ENCODE data around the gene ZBTB17.

Gene ZBTB17

GRCh38 chr1:15939181-15940109 is 36.5 kb downstream of the ZBTB17 start:
- H3K79me1 ChIP-seq (replicated peaks; ENCODE audit: low read length, poor library complexity, severe bottlenecking): peaks cover 51% of the 10 kb centered on the region
- no peak overlapping the region for H2AFZ ChIP-seq (ENCODE audit: low read depth, low read length)
- H3K14ac ChIP-seq (ENCODE audit: low read length in 2 of 2): peak overlapping the region in 1 of 2 experiments; percentile 76
- H3K18ac ChIP-seq (ENCODE audit: low read depth in 1 of 2, low read length in 2 of 2): peak overlapping the region; percentile 21 to 73
- H2BK120ac ChIP-seq (ENCODE audit: low read depth, low read length): no peak overlapping the region
- H4K8ac ChIP-seq (ENCODE audit: low read length): no peak overlapping the region
- H3K4ac ChIP-seq (ENCODE audit: low read depth in 1 of 2, low read length in 2 of 2): peak overlapping the region in 1 of 2 experiments; percentile 46
- H3K4me1 ChIP-seq (ENCODE audit: control insufficient read depth, insufficient read depth, low read depth, low read length): peaks cover 22% of the 10 kb centered on the region
- H3K27ac ChIP-seq (ENCODE audit: low read length, poor library complexity, severe bottlenecking): peak overlapping the region; percentile 57
- H3K4me3 ChIP-seq (ENCODE audit: insufficient read depth in 1 of 2, low read depth in 1 of 2, low read length in 2 of 2): no peak overlapping the region
- 27% methylated on average over 14 of the region's 17 CpGs for WGBS
- no peak overlapping the region for H3K23ac ChIP-seq (ENCODE audit: low read length in 2 of 2)
- H4K91ac ChIP-seq (ENCODE audit: low read length): peak overlapping the region; percentile 84
- H3K36me3 ChIP-seq (ENCODE audit: control insufficient read depth in 1 of 2, insufficient read depth in 2 of 2, low read depth in 1 of 2, low read length in 2 of 2): peaks cover 85 to 94% of the 10 kb centered on the region in 2 experiments
- H3K4me2 ChIP-seq (ENCODE audit: low read length, poor library complexity, severe bottlenecking): no peak overlapping the region
- H2BK5ac ChIP-seq (ENCODE audit: low read depth, low read length, poor library complexity, severe bottlenecking): no peak overlapping the region
- peak; percentile 83 for DNase-seq
- no peak overlapping the region for H2AK5ac ChIP-seq (ENCODE audit: low read length, severe bottlenecking)
- H3K9ac ChIP-seq (ENCODE audit: low read length): peak overlapping the region; percentile 27
- H3K9me3 ChIP-seq (ENCODE audit: control insufficient read depth, low read length): no peaks in the 10 kb centered on the region
- no peaks in the 10 kb centered on the region for H3K27me3 ChIP-seq (ENCODE audit: control insufficient read depth in 1 of 2, insufficient read depth in 1 of 2, low read length in 2 of 2)
- peak overlapping the region; percentile 11 to 42 for H2BK12ac ChIP-seq (ENCODE audit: low read length in 2 of 2)
- H2BK15ac ChIP-seq (ENCODE audit: low read depth, poor library complexity, severe bottlenecking): peak overlapping the region; percentile 9

GRCh38 chr1:15938628-15939161 is 37.2 kb downstream of the ZBTB17 start:
- no peak overlapping the region for H3K23ac ChIP-seq (ENCODE audit: low read length in 2 of 2)
- peak overlapping the region; percentile 40 for H2AK5ac ChIP-seq (ENCODE audit: low read length, severe bottlenecking)
- H3K4ac ChIP-seq (ENCODE audit: low read depth in 1 of 2, low read length in 2 of 2): peak overlapping the region; percentile 9 to 46
- no peak overlapping the region for H2BK5ac ChIP-seq (ENCODE audit: low read depth, low read length, poor library complexity, severe bottlenecking)
- H3K4me2 ChIP-seq (ENCODE audit: low read length, poor library complexity, severe bottlenecking): no peak overlapping the region
- no peak overlapping the region for H2BK15ac ChIP-seq (ENCODE audit: low read depth, poor library complexity, severe bottlenecking)
- no peak overlapping the region for H3K4me3 ChIP-seq (ENCODE audit: insufficient read depth in 1 of 2, low read depth in 1 of 2, low read length in 2 of 2)
- H3K36me3 ChIP-seq (ENCODE audit: control insufficient read depth in 1 of 2, insufficient read depth in 2 of 2, low read depth in 1 of 2, low read length in 2 of 2): peaks cover 85 to 94% of the 10 kb centered on the region in 2 experiments
- no peak overlapping the region for H2BK120ac ChIP-seq (ENCODE audit: low read depth, low read length)
- no peaks in the 10 kb centered on the region for H3K9me3 ChIP-seq (ENCODE audit: control insufficient read depth, low read length)
- DNase-seq: no peak
- H4K8ac ChIP-seq (ENCODE audit: low read length): peak overlapping the region; percentile 47
- peak overlapping the region; percentile 11 to 92 for H2BK12ac ChIP-seq (ENCODE audit: low read length in 2 of 2)
- H3K9ac ChIP-seq (ENCODE audit: low read length): no peak overlapping the region
- peaks cover 22% of the 10 kb centered on the region for H3K4me1 ChIP-seq (ENCODE audit: control insufficient read depth, insufficient read depth, low read depth, low read length)
- peak overlapping the region in 1 of 2 experiments; percentile 71 for H3K14ac ChIP-seq (ENCODE audit: low read length in 2 of 2)
- H3K27me3 ChIP-seq (ENCODE audit: control insufficient read depth in 1 of 2, insufficient read depth in 1 of 2, low read length in 2 of 2): no peaks in the 10 kb centered on the region
- H3K18ac ChIP-seq (ENCODE audit: low read depth in 1 of 2, low read length in 2 of 2): peak overlapping the region in 1 of 2 experiments; percentile 40
- no peak overlapping the region for H2AFZ ChIP-seq (ENCODE audit: low read depth, low read length)
- H3K27ac ChIP-seq (ENCODE audit: low read length, poor library complexity, severe bottlenecking): no peak overlapping the region
- WGBS: 98% methylated on average over 8 of the region's 8 CpGs
- H3K79me1 ChIP-seq (replicated peaks; ENCODE audit: low read length, poor library complexity, severe bottlenecking): peaks cover 47% of the 10 kb centered on the region
- H4K91ac ChIP-seq (ENCODE audit: low read length): peak overlapping the region; percentile 84

- H3K23ac ChIP-seq (ENCODE audit: low read length in 2 of 2): no peak overlapping the region
- no peaks in the 10 kb centered on the region for H3K9me3 ChIP-seq (ENCODE audit: control insufficient read depth, low read length)
- peak overlapping the region; percentile 24 for H2BK120ac ChIP-seq (ENCODE audit: low read depth, low read length)
- peaks cover 85 to 94% of the 10 kb centered on the region in 2 experiments for H3K36me3 ChIP-seq (ENCODE audit: control insufficient read depth in 1 of 2, insufficient read depth in 2 of 2, low read depth in 1 of 2, low read length in 2 of 2)
- no peak overlapping the region for H3K4ac ChIP-seq (ENCODE audit: low read depth in 1 of 2, low read length in 2 of 2)
- no peak overlapping the region for H2BK12ac ChIP-seq (ENCODE audit: low read length in 2 of 2)
- peak; percentile 76 for DNase-seq
- H3K79me1 ChIP-seq (replicated peaks; ENCODE audit: low read length, poor library complexity, severe bottlenecking): peaks cover 41% of the 10 kb centered on the region
- H3K4me3 ChIP-seq (ENCODE audit: insufficient read depth in 1 of 2, low read depth in 1 of 2, low read length in 2 of 2): no peak overlapping the region
- H4K91ac ChIP-seq (ENCODE audit: low read length): peak overlapping the region; percentile 64
- H2AFZ ChIP-seq (ENCODE audit: low read depth, low read length): no peak overlapping the region
- H3K27ac ChIP-seq (ENCODE audit: low read length, poor library complexity, severe bottlenecking): peak overlapping the region; percentile 71
- H4K8ac ChIP-seq (ENCODE audit: low read length): peak overlapping the region; percentile 81
- H3K9ac ChIP-seq (ENCODE audit: low read length): peak overlapping the region; percentile 39
- no peak overlapping the region for H3K14ac ChIP-seq (ENCODE audit: low read length in 2 of 2)
- H3K4me1 ChIP-seq (ENCODE audit: control insufficient read depth, insufficient read depth, low read depth, low read length): peaks cover 22% of the 10 kb centered on the region
- H2BK15ac ChIP-seq (ENCODE audit: low read depth, poor library complexity, severe bottlenecking): no peak overlapping the region
- H3K18ac ChIP-seq (ENCODE audit: low read depth in 1 of 2, low read length in 2 of 2): peak overlapping the region; percentile 4 to 38
- H2AK5ac ChIP-seq (ENCODE audit: low read length, severe bottlenecking): no peak overlapping the region
- H3K27me3 ChIP-seq (ENCODE audit: control insufficient read depth in 1 of 2, insufficient read depth in 1 of 2, low read length in 2 of 2): no peaks in the 10 kb centered on the region
- H2BK5ac ChIP-seq (ENCODE audit: low read depth, low read length, poor library complexity, severe bottlenecking): no peak overlapping the region
- WGBS: 58% methylated on average over 14 of the region's 14 CpGs
- no peak overlapping the region for H3K4me2 ChIP-seq (ENCODE audit: low read length, poor library complexity, severe bottlenecking)
These were observed 38.2 kb downstream of the ZBTB17 start for GRCh38 chr1:15937706-15938168.

GRCh38 chr1:15937146-15937545 is 38.8 kb downstream of the ZBTB17 start:
- peaks cover 40% of the 10 kb centered on the region for H3K79me1 ChIP-seq (replicated peaks; ENCODE audit: low read length, poor library complexity, severe bottlenecking)
- H2AFZ ChIP-seq (ENCODE audit: low read depth, low read length): no peak overlapping the region
- peak overlapping the region; percentile 72 for H2AK5ac ChIP-seq (ENCODE audit: low read length, severe bottlenecking)
- H3K4ac ChIP-seq (ENCODE audit: low read depth in 1 of 2, low read length in 2 of 2): peak overlapping the region in 1 of 2 experiments; percentile 20
- peak overlapping the region; percentile 54 for H4K91ac ChIP-seq (ENCODE audit: low read length)
- H3K4me2 ChIP-seq (ENCODE audit: low read length, poor library complexity, severe bottlenecking): no peak overlapping the region
- no peaks in the 10 kb centered on the region for H3K9me3 ChIP-seq (ENCODE audit: control insufficient read depth, low read length)
- no peak overlapping the region for H3K14ac ChIP-seq (ENCODE audit: low read length in 2 of 2)
- peak overlapping the region; percentile 6 for H2BK15ac ChIP-seq (ENCODE audit: low read depth, poor library complexity, severe bottlenecking)
- peaks cover 22% of the 10 kb centered on the region for H3K4me1 ChIP-seq (ENCODE audit: control insufficient read depth, insufficient read depth, low read depth, low read length)
- peak overlapping the region; percentile 9 to 11 for H3K18ac ChIP-seq (ENCODE audit: low read depth in 1 of 2, low read length in 2 of 2)
- WGBS: 90% methylated on average over 7 of the region's 7 CpGs
- peak overlapping the region; percentile 39 for H3K9ac ChIP-seq (ENCODE audit: low read length)
- peaks cover 85 to 94% of the 10 kb centered on the region in 2 experiments for H3K36me3 ChIP-seq (ENCODE audit: control insufficient read depth in 1 of 2, insufficient read depth in 2 of 2, low read depth in 1 of 2, low read length in 2 of 2)
- no peaks in the 10 kb centered on the region for H3K27me3 ChIP-seq (ENCODE audit: control insufficient read depth in 1 of 2, insufficient read depth in 1 of 2, low read length in 2 of 2)
- H2BK120ac ChIP-seq (ENCODE audit: low read depth, low read length): peak overlapping the region; percentile 24
- H2BK12ac ChIP-seq (ENCODE audit: low read length in 2 of 2): no peak overlapping the region
- no peak for DNase-seq
- H3K4me3 ChIP-seq (ENCODE audit: insufficient read depth in 1 of 2, low read depth in 1 of 2, low read length in 2 of 2): no peak overlapping the region
- no peak overlapping the region for H3K23ac ChIP-seq (ENCODE audit: low read length in 2 of 2)
- H4K8ac ChIP-seq (ENCODE audit: low read length): peak overlapping the region; percentile 69
- peak overlapping the region; percentile 45 for H2BK5ac ChIP-seq (ENCODE audit: low read depth, low read length, poor library complexity, severe bottlenecking)
- H3K27ac ChIP-seq (ENCODE audit: low read length, poor library complexity, severe bottlenecking): peak overlapping the region; percentile 71
